Stimulated activated CD8-positive, alpha-beta memory T cell treated with anti-CD3 and anti-CD28 coated beads, Interleukin-12 subunit alpha, Interleukin-12 subunit beta, amount 100 ng/mL, for 24 hours (primary cell): ENCODE data around the gene NAGS.
"Not testable (repeated sequence)": the region's sequence is repeated elsewhere in the genome, so short reads cannot be mapped to it uniquely, and the experiment has no call there.

Experiments used
- DNase-seq: peaks from one replicate; pipeline ENCODE4 v3.0.0-alpha.2; 2020; ENCODE audit errors: extremely low read depth

Gene NAGS, protein sequence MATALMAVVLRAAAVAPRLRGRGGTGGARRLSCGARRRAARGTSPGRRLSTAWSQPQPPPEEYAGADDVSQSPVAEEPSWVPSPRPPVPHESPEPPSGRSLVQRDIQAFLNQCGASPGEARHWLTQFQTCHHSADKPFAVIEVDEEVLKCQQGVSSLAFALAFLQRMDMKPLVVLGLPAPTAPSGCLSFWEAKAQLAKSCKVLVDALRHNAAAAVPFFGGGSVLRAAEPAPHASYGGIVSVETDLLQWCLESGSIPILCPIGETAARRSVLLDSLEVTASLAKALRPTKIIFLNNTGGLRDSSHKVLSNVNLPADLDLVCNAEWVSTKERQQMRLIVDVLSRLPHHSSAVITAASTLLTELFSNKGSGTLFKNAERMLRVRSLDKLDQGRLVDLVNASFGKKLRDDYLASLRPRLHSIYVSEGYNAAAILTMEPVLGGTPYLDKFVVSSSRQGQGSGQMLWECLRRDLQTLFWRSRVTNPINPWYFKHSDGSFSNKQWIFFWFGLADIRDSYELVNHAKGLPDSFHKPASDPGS

DNA sequence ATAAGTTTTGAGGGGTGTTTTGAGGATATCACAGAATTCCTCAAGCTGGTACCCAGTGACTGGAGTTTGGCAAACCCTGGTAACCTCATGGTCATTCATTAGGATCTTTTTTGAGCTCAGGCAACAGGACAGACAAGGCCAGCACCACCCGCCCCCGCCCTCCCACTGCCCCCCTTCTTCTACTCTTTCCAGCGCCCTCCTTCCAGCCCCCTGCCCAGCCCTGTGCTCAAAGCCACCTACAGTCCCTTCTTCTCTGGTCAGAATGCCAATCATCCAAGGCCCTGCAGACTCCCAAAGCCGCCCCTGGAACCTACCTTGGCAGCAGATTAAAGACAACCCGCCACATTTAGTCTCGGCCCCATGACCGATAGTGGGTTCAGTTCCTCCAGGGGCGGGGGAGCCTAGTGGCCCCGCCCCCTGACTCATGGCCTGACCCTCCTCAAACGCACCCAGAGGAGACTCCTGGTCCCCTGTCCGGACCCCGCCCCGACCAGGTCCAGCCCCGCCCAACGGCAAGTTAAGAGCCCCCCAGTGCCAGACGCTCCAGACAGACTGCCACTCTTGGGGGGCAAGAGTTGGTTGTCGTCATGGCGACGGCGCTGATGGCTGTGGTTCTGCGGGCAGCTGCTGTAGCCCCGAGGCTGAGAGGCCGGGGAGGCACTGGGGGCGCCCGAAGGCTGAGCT is at the start of gene NAGS:
Gene NAGS (plus strand): TSS at position 546 of the 684 bp plus-strand sequence. CDS start 42 bp downstream, at position 588.
- DNase-seq: no peak

DNA sequence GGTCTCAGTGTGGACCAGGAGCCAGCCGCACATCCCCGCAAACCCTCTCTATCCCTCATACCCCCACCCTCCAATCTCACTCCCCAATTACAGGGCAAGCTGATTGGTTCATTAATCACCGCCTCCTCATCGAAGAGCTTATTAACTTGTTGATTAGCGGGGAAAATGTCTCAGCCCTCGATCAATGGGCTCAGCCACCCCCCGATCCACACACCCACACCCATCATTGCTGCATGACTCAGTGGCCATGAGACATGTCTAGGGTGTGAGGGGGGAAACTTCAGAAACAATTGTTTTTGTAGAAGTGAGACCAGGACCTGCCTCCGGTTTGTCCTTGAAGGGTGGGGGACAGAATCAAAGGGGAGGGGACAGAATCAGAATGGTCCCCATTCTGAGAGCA is 48.2 kb upstream of the NAGS start:
- no peak for DNase-seq

DNA sequence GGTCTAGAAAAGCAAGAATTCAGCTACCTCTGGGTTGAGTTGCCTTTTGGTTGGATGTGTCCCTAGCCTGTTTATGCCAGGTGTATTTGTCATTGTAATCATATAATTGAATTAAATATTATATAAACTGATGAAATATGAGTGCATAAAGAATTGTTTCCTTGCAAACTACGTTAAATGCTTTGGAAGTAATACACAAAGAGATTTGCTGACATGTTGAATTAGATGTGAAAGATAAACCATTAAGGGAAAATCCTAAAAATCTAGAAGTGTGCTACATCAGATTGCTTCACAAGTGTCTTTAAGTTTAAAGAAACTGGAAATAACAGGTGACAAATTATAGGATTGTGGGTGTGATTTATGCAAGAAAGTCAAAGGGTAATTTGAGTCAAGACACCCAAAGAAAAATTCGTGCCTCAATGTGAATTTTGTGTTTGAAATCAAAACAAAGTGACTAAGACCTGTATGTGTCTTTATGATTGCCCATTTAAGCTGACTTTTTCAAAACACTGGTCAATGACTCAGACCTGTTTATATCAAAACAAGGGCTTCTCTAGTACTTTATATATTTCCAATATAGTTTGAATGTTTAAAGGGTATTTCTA is 45.6 kb upstream of the NAGS start:
- DNase-seq: no peak

DNA sequence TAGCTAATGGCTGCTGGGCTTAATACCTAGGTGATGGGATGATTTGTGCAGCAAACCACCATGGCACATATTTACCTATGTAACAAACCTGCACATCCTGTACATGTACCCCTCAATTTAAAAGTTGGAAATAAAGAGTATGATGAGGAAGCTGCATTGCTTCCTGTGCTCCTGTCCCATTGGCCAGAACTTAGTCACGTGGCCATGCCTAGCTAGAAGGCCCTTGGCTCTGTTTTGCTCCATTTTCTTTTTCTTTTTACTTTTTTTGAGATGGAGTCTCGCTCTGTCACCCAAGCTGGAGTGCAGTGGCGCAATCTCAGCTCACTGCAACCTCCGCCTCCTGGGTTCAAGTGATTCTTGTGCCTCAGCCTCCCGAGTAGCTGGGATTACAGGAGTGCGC is 43.1 kb upstream of the NAGS start:
- DNase-seq: not testable (repeated sequence)

DNA sequence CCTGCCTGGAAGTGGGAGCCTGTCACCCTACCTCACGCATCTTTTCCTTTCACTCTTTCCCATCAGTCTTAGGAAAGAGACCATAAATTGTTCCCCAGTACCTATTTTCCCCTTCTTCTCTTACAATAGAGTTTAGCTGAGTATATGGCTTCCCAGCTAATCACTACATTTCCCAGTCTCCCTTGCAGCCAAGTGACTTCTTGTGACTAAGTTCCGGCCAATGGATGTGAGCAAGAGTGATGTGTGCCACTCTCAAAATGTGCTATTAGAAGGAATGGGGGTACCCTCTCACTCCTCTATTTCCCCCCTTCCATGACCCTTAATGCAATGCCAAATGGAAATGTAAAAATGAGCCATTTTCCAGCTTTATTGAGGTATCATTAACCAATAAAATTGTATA is 42.5 kb upstream of the NAGS start:
- DNase-seq: no peak

DNA sequence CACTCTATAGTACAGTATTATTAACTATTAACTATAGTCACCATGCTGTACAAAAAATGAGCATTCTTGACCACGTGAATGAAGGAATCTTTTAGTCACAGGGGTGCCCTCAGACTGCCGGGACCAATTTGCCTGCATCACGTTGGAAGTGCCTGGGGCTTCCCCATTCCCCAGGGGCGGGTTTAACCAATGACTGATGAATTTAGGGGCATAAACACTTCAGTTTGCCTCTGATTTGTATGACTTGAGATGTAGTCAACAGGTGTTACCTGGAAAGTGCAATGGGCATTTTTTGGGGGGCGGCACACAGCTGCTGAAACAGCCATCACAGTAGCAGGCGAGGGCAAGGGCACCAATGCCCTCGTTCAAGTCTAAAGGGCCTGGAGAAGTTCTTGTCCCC is 41.9 kb upstream of the NAGS start:
- DNase-seq: no peak

DNA sequence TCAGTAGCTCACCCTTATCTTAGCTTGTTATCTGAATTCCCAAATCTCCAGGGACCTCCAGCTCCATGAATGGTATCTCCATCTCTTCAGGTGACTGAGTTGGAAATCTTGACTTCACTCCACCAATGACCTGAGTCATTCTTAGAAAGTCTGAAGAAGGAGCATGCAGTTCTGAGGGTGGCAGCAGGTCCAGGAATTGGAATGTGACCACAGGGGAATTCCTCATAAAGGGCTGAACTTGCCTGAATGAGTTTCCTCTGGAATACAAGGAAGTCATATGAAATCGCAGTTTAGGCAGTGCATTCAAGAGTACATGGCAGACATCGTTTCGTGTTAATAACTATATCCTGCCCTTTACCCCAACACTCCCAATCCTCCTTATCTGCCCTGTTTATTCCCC is 38.1 kb upstream of the NAGS start:
- DNase-seq: no peak

DNA sequence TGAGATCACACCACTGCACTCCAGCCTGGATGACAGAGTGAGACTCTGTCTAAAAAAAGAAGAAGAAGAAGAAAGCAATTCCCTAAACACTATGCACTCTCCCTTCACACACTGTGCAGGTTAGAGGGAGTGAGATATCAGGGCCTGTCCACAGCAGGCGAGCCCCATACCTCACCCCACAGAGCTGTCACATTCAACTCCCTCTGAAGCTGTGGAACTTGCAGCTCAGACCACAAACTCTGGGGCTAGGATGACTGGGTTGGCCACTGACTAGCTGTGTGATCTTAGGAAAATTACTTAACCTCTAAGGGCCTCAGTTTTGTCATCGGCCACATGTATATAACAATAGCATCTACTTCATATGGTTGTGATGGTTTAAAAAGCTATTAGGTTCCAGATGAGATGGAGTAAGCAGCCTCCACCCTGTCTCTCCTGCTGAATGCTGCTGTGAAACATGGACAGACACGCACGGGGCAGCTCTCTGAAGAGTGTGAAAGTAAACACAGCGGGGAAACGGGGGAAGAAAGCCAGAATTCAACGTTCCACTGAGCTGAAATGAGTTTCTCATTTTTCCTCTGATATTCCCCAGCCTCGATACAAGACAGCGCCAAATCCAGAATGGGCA is 37.1 kb upstream of the NAGS start:
- no peak for DNase-seq

DNA sequence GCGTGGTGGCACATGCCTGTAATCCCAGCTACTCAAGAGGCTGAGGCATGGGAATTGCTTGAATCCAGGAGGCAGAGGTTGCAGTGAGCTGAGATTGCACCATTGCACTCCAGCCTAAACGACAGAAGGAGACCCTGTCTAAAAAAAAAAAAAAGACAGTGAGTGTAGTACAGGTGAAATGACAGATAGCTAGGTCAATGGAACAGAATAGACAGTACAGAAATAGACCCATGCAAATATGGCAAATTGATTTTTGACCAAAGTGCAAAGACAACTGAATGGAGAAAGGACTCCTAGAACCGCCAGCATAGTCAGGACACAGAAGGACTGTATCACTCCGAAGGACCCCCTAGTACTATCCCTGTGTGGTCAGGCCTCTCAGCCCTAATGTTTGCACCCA is 34.1 kb upstream of the NAGS start:
- DNase-seq: no peak

DNA sequence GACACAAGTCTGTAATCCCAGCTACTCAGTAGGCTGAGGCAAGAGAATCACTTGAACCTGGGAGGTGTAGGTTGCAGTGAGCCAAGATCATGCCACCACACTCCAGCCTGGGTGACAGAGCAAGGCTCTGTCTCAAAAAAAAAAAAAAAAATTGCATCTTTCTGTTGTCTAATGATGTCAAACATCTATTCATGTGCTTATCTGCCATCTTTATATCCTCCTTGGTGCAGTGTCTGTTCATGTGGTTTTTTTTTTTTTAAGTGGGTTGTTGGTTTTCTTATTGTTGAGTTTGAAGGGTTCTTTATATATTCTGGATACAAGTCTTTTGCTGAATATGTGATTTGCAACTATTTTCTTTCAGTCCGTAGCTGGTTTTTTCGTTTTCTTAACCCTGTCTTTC is 33.0 kb upstream of the NAGS start:
- not testable (repeated sequence) for DNase-seq

DNA sequence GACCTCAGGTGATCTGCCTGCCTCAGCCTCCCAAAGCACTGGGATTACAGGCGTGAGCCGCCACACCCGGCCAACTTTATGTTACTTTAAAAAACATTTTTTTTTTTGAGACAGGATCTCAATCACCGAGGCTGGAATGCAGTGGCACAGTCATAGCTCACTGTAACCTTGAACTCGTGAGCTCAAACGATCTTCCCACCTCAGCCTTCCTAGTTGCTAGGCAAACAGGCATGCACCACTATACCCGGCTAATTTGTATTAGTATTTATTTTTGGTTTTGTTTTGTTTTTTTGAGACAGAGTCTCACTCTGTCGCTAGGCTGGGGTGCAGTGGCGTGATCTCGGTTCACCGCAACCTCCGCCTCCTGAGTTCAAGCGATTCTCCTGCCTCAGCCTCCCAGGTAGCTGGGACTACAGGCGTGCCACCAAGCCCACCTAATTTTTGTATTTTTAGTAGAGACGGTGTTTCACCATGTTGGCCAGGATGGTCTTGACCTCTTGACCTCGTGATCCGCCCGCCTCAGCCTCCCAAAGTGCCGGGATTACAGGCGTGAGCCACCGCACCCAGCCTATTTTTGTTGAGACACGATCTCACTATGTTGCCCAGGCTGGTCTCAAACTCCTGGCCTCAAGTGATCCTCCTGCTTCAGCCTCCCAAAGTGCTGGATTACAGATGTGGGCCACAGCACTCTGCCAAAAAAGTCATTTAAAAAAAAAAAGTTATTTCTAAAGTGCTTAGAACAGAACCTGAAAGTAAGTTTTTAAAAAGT is 31.8 kb upstream of the NAGS start:
- not testable (repeated sequence) for DNase-seq

DNA sequence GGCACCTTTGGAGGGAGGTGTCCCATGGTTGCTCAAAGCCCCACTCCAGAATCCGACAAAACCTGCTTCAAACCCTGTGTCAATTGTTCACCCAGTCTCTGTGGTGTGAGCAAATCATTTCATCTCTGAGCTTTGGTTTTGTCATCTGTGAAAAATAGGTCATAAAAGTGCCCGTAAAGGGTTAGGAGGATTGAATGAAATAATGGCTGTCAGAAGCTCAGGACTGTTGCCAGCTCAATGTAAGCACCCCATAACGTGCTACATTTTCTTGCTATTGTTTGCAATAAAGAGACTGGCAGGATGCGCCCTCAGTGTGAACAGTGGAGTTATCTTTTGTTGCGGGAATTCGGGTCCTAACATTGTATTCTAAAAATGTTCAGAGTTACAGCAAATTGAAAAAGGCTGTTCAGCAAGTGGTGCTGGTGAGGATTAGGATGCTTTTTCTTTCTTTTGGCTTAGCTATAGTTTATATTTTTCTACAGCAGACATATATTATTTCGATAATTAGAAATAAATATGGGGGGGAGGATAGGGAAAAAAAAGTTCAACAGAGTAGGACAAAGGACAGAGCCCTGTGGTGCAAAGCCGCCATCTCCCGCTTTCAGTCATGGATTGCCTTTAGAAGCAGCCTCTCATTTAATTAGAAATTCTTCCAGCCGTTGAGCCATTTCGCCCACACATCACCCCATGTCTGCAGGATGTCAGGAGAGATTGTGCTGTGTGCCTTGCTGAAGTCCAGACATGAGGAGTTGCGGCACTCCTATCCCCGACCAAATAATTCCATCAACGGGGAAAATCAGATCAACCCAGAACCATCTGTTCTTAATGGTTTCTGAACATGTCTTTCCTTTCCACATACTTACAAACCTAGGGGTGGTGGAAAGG is 29.8 kb upstream of the NAGS start:
- no peak for DNase-seq

DNA sequence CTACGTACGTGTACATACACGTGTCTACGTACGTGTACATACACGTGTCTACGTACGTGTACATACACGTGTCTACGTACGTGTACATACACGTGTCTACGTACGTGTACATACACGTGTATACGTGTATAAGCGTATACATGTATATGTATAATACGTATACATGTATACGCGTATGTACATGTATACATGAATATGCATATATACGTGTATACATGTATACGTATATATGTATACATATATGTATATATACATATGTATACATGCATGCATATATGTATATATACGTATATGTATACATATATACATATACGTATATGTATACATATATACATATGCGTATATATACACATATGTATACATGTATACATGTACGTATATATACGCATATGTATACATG is 28.5 kb upstream of the NAGS start:
- DNase-seq: no peak

DNA sequence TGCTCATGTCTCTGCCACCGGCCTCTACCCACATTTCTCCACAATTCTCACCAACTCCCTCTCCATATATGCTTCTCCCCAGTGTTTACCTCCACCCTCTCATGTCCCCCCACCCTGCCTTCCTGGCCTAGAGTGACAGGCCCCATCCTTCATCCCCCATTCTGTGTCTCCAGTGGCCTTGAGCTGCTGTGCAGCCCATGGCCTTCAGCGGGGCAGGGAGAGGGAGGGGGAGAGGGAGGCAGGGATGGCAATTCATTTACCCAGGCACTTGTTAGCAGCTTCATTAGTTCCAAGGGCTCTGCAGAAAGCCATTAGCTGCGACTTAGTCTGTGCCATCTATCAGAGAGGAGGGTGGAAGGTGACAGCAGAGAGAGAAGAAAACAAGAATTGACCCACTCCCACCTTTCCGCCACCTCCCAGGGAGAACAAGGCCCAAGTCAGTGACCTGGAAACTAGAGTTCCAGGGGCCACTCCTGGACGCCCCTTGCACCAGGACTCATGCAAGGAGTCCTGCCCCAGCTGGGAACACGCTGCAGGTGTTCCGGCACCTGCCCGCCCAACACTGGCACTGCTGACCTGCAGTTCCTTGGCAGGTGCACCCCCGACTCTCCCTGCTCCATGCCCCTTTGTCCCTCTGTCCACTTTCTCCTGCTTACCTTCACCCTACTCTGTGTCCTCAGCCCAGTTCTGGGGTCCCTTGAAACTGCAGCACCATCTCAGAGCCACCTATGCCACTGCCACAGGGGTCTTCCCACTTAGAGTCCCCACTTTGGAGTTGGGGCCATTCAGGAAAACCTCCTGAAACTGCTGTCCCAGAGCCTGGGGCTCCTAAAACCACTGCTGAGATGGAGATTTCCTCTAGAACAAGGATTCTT is 27.2 kb upstream of the NAGS start:
- no peak for DNase-seq

DNA sequence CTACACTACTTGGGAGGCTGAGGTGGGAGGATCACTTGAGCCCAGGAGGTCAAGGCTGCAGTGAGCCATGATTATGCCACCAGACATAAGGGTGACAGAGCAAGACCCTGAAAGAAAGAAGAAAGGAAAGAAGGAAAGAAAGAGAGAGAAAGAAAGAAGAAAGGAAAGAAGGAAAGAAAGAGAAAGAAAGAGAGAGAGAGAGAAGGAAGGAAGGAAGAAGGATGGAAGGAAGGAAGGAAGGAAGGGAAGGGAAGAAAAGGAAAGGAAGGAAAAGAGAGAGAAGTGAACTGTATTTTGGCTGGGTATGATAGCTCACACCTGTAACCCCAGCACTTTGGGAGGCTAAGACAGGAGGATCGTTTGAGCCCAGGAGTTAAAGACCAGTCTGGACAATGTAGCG is 26.3 kb upstream of the NAGS start:
- DNase-seq: no peak

DNA sequence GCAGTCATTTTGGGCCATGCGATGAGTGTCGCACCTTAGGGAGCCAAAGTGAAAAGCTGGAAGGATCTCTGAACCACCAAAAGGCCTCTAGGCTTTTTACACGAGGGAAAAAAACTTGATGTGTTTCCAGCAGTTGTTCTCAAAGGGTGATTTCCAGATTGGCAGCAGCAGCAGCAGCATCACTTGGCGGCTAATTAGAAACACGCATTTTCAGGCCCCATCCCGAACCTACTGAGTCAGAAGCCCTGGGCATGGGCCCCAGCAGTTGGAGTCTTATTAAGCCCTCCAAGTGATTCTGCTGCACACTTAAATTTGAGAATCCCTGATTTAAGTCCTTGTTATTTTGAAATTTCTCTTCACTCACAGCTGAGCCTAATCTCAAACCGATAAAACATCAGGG is 25.4 kb upstream of the NAGS start:
- DNase-seq: no peak

DNA sequence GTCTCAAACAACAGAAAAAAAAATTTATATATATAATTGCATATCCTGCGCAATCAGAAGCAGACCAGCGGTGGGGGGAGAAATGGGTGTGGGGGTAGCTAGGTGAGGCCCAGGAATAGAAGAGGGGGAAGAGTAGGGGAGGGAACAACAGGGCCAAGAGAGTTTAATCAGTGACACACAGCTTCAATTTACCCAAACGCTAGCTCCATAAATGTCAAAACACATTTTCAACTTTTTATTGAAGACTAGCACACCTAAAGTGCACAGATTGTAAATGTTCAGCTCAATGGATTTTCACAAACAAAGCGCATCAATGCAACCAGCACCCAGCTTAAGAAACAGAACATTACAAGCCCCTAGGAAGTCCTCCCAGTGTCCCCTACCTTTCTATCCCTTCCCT is 24.8 kb upstream of the NAGS start:
- DNase-seq: no peak

DNA sequence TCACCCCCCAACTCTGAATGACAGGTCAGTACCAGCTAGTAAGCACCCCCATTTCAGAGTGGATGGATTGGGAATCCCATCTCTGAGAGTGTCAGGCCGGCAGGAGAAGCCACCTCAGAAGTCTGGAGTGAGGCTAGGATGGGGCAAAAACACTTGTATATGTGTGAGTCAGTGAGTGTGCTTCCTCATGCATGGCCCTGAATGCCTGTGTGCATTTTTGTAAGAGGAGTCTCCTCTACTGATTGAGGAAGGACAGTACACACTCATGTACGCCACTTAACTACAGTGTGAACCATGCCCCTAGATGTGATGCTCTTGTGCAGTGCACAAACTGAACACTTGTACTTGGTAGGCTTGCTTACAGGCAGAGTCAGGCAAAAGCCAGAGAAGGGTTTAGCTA is 22.3 kb upstream of the NAGS start:
- no peak for DNase-seq

DNA sequence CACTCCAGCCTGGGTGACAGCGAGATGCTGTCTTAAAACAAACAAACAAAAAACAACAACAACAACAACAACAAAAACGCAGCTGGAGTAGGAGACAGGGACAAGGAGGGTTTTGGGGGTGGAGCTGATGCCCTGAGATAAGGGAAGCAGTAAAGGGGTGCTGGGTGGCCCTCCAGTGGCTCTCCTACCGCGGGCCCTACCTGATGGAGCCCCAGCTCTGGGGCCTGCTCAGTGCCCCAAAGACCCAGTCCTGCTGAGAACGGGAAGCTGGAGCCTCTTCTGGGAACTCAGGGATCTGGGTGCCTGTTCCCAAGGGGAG is 21.3 kb upstream of the NAGS start:
- no peak for DNase-seq
